GM19328 (cell line): ENCODE measurements around the gene TFPI.

ENCODE experiments used
- ATAC-seq: cut with Tn5 transposase; IDR thresholded peaks from one replicate; pipeline ENCODE4 v1.9.1; 2021; ENCODE audit warnings: mild to moderate bottlenecking, moderate library complexity; ENCODE audit not compliant: unreplicated experiment

Gene TFPI

GRCh38 chr2:187506416-187506815 is 47.8 kb downstream of the TFPI start:
- no peak for ATAC-seq

GRCh38 chr2:187505065-187505672 is 49.1 kb downstream of the TFPI start:
- ATAC-seq: no peak

GRCh38 chr2:187504312-187504921 is 49.8 kb downstream of the TFPI start:
- no peak for ATAC-seq

- ATAC-seq: no peak
These were observed 50.5 kb downstream of the TFPI start for GRCh38 chr2:187503700-187504099.

GRCh38 chr2:187502467-187502866 is 51.8 kb downstream of the TFPI start:
- no peak for ATAC-seq

- no peak for ATAC-seq
These were observed 53.5 kb downstream of the TFPI start for GRCh38 chr2:187500585-187501359.

- ATAC-seq: peak; percentile 90
These were observed 54.2 kb downstream of the TFPI start for GRCh38 chr2:187499941-187500532.

GRCh38 chr2:187497858-187498463 is 56.3 kb downstream of the TFPI start:
- ATAC-seq: no peak

- ATAC-seq: no peak
These were observed 57.1 kb downstream of the TFPI start for GRCh38 chr2:187497140-187497539.

- ATAC-seq: no peak
These were observed 58.9 kb downstream of the TFPI start for GRCh38 chr2:187495324-187495723.

GRCh38 chr2:187493877-187494568 is 60.2 kb downstream of the TFPI start:
- no peak for ATAC-seq

- no peak for ATAC-seq
These were observed 61.1 kb downstream of the TFPI start for GRCh38 chr2:187493180-187493579.

GRCh38 chr2:187486241-187486640 is 68.0 kb downstream of the TFPI start:
- ATAC-seq: no peak

GRCh38 chr2:187485523-187485922 is 68.7 kb downstream of the TFPI start:
- no peak for ATAC-seq

- no peak for ATAC-seq
These were observed 70.7 kb downstream of the TFPI start for GRCh38 chr2:187483537-187483936.

- ATAC-seq: peak; percentile 66
These were observed 71.4 kb downstream of the TFPI start for GRCh38 chr2:187482796-187483195.

- ATAC-seq: no peak
These were observed 72.7 kb downstream of the TFPI start for GRCh38 chr2:187481543-187481942.

- ATAC-seq: no peak
These were observed 75.5 kb downstream of the TFPI start for GRCh38 chr2:187478719-187479118.

- no peak for ATAC-seq
These were observed 77.2 kb downstream of the TFPI start for GRCh38 chr2:187477051-187477450.

- ATAC-seq: peak; percentile 91
These were observed 78.6 kb downstream of the TFPI start for GRCh38 chr2:187475499-187476248.
